ENCODE data around the gene C2orf42.
A peak's percentile ranks its signal among the peaks of the same experiment; 100 is the strongest.
"Not testable (repeated sequence)": the region's sequence is repeated elsewhere in the genome, so short reads cannot be mapped to it uniquely, and the experiment has no call there.

The C2orf42 gene

GRCh38 chr2:70131344-70132143, 59.3 kb downstream of the C2orf42 start:
- DNase-seq, result not testable (repeated sequence)

GRCh38 chr2:70128005-70128404, 62.8 kb downstream of the C2orf42 start:
- no peak for DNase-seq

- no peak for DNase-seq
Observed at GRCh38 chr2:70126413-70126812, 64.4 kb downstream of the C2orf42 start.

GRCh38 chr2:70125498-70125898, 65.3 kb downstream of the C2orf42 start:
- no peak for DNase-seq

- DNase-seq, result no peak
Observed at GRCh38 chr2:70124983-70125480, 65.8 kb downstream of the C2orf42 start.

GRCh38 chr2:70123829-70124116, 67.0 kb downstream of the C2orf42 start:
- DNase-seq, result no peak

- DNase-seq, result no peak
Observed at GRCh38 chr2:70123051-70123828, 67.6 kb downstream of the C2orf42 start.

- no peak for DNase-seq
Observed at GRCh38 chr2:70122470-70122869, 68.3 kb downstream of the C2orf42 start.

- DNase-seq, result no peak
Observed at GRCh38 chr2:70121627-70122372, 69.0 kb downstream of the C2orf42 start.

- no peak for DNase-seq
Observed at GRCh38 chr2:70118798-70119454, 71.9 kb downstream of the C2orf42 start.

GRCh38 chr2:70116936-70117552, 73.8 kb downstream of the C2orf42 start:
- DNase-seq, result no peak

- DNase-seq, result no peak
Observed at GRCh38 chr2:70115646-70116442, 75.0 kb downstream of the C2orf42 start.

- DNase-seq, result no peak
Observed at GRCh38 chr2:70113359-70114070, 77.3 kb downstream of the C2orf42 start.

GRCh38 chr2:70111752-70112591, 78.8 kb downstream of the C2orf42 start:
- DNase-seq, result no peak

GRCh38 chr2:70110397-70110796, 80.4 kb downstream of the C2orf42 start:
- DNase-seq, result not testable (repeated sequence)

- DNase-seq, result not testable (repeated sequence)
Observed at GRCh38 chr2:70106138-70106537, 84.7 kb downstream of the C2orf42 start.

- peak; percentile 32 for DNase-seq
Observed at GRCh38 chr2:70104231-70105111, 86.3 kb downstream of the C2orf42 start.

- no peak for DNase-seq
Observed at GRCh38 chr2:70103531-70104061, 87.2 kb downstream of the C2orf42 start.
